Lower leg skin (tissue), 3 donors: Measurements from ENCODE around the gene CHML.

ENCODE experiments used
- CTCF ChIP-seq, 3 donors: fragments of 450-650 bp; IDR thresholded peaks; one replicate each; pipeline ENCODE4 v1.5.1; 2016; ENCODE audit warnings: antibody characterized with exemption in 3 of 3, mild to moderate bottlenecking in 3 of 3, moderate library complexity in 2 of 3
- POLR2A ChIP-seq, 2 donors: fragments of 450-650 bp; IDR thresholded peaks; one replicate each; pipeline ENCODE4 v1.6.1; 2016 to 2017; ENCODE audit warnings: antibody characterized with exemption in 2 of 2, mild to moderate bottlenecking in 1 of 2, moderate library complexity in 1 of 2

GRCh38 chr1:241640867-241641622, 876 bp upstream of the CHML start:
- no peak for TF ChIP-seq CTCF (IDR thresholded peaks at IDR 0.05)
- TF ChIP-seq POLR2A (IDR thresholded peaks at IDR 0.05), result no peak
